Mucosa of descending colon (tissue), 3 donors: Measurements from ENCODE around the gene BICD2. TPM values are rescaled to one million over a fixed set of nuclear protein-coding genes. Genes with fewer than 3 reads are reported as not detected.

Experiments used
- ATAC-seq: fragments of 200-7000 bp; cut with Tn5 transposase; one replicate; pipeline ENCODE4 v1.9.1; 2020; ENCODE audit warnings: mild to moderate bottlenecking, moderate library complexity
- DNase-seq, 3 donors: peaks; one replicate each; pipeline ENCODE4 v3.0.0-alpha.2; 2020
- H3K36me3 ChIP-seq: fragments of 200-600 bp; one replicate; pipeline ENCODE4 v1.8.0; 2021; ENCODE audit warnings: low read depth, mild to moderate bottlenecking
- H3K4me1 ChIP-seq: fragments of 200-600 bp; one replicate; pipeline ENCODE4 v1.8.0; 2021; ENCODE audit warnings: low read depth, mild to moderate bottlenecking
- H3K4me3 ChIP-seq: fragments of 200-600 bp; one replicate; pipeline ENCODE4 v1.8.0; 2021; ENCODE audit warnings: mild to moderate bottlenecking
- H3K9me3 ChIP-seq: fragments of 200-600 bp; one replicate; pipeline ENCODE4 v1.8.0; 2021; ENCODE audit warnings: mild to moderate bottlenecking
- intact Hi-C, 2 donors: fragments of 100-400 bp; cut with DNase I in 1 of 2; cut with micrococcal nuclease in 1 of 2; formaldehyde crosslinking; loops; one replicate each; pipeline versions ENCODE4 v1.11.0 to v1.11.1; 2022; cut with DNase I, micrococcal nuclease
- total RNA-seq, 3 donors: library from RNA; stranded (reverse); fragmentation: NEBNext Ultra II Directional in 2 of 3; extraction: Animal tissue kit (Norgen Biotek cat#: 25700) in 2 of 3; gene quantifications; one replicate each; pipeline versions ENCODE4 v1.2.1 to v1.2.4, GENCODE V29; 2021 to 2023
- TF ChIP-seq, protein P1 (sequence below): fragments of 200-600 bp; IDR thresholded peaks from one replicate; pipeline ENCODE4 v1.8.0; 2022; ENCODE audit warnings: antibody characterized with exemption, mild to moderate bottlenecking
- donor health status: DM: no; HTN: no; CAD: no; lungs with moderate emphysema.
- donor health status: DM: no; HTN: no; CAD: no.
- donor health status: DM: no; HTN: yes; CAD: no.

BICD2 gene
- total RNA-seq, 3 donors from 2014 or later, result 6.8 to 36.1 (median 8.6) TPM

DNA sequence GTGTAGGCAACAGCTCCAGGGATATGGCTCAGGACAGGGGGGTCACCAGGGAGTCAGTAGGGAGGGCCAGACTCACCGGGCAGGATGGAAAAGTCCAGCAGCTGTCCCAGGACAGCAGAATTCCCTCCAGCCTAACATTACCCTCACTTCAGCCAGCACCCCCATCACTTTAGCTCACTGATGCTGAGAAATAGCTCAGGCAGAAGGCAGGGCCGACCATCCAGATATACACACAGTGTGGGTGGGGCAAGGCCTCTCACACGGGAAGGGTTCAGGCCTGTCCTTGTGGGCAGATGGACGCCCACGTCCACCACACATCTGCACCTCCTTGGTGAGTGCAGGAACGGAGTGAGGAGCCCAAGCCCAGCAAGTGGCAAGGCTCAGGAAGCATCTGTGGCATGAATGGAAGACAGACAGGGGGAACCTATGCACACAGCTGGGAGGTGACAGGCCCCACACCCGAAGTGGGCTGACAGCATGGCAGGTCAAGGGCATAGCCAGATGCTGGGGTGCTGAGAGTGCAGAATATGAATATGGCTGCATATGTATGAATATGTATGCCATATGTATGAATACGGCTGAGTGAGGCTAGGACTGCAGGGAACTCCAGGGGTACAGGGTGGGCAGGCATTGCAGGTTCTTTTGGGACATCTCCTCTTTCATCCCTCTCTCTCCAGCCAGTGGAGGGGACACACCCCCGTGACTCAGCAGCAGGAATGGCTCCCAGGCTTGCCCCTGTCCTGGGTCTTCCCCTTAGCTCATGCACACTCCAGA, 17.0 kb downstream of the BICD2 start:
- DNase-seq (peak in 1 of 3 donors; percentile 25), ATAC-seq (peak; percentile 19)
- TF ChIP-seq, protein P1, sequence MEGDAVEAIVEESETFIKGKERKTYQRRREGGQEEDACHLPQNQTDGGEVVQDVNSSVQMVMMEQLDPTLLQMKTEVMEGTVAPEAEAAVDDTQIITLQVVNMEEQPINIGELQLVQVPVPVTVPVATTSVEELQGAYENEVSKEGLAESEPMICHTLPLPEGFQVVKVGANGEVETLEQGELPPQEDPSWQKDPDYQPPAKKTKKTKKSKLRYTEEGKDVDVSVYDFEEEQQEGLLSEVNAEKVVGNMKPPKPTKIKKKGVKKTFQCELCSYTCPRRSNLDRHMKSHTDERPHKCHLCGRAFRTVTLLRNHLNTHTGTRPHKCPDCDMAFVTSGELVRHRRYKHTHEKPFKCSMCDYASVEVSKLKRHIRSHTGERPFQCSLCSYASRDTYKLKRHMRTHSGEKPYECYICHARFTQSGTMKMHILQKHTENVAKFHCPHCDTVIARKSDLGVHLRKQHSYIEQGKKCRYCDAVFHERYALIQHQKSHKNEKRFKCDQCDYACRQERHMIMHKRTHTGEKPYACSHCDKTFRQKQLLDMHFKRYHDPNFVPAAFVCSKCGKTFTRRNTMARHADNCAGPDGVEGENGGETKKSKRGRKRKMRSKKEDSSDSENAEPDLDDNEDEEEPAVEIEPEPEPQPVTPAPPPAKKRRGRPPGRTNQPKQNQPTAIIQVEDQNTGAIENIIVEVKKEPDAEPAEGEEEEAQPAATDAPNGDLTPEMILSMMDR, result no peak
- H3K4me1 ChIP-seq, result no peaks in the 10 kb centered on the region
- no peaks in the 10 kb centered on the region for H3K36me3 ChIP-seq
- H3K4me3 ChIP-seq, result no peak overlapping the region
- intact Hi-C loops, result no loop called here
- H3K9me3 ChIP-seq, result no peaks in the 10 kb centered on the region

DNA sequence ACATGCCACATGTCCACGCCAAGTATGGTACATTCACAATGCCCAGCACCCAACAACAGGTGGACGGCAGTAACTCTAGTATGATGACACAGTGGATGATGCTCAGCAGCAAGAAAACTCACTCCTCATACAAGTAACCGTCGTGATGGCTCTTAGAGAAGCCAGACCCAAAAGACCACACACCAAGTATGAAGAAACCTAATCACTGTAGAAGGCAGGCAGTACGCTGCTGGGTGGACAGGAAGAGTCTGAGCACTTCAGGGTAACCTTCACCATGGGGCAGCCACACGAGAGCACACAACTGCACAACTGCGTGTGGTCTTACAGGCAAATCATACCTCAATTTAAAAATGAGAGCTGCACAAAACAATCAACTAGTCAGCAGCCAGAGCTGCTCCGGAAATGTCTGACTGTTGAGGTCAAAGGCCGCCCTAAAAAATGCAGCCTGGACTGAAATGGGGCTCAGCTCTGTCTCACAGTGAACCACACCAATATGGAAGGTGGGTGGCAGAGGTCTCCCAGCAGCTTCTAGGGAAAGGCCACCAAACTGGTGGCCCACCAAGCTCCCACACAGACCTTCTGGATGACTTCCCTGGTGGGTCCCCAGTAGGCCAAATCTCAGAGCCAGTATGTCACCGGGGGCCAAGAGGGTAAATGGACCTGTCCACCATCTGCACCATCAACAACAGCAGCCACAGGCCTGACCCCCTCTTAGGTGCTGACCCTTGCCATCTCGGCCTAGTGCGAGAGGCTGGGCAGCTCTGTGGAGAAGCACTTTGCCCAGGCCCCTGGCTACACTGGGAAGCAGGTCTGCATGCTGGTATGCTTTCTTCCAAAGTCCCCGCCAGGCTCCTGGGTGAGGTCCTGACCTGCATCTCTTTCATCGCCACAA, 17.8 kb downstream of the BICD2 start:
- no peaks in the 10 kb centered on the region for H3K4me1 ChIP-seq
- no peak for ATAC-seq

GRCh38 chr9:92745881-92746280, 18.8 kb downstream of the BICD2 start:
- H3K4me1 ChIP-seq, result no peaks in the 10 kb centered on the region
- H3K4me3 ChIP-seq, result no peak overlapping the region
- intact Hi-C loops, result no loop called here
- TF ChIP-seq, protein P1, result no peak
- no peaks in the 10 kb centered on the region for H3K9me3 ChIP-seq
- no peak for ATAC-seq
- peak in 1 of 3 donors; percentile 17 for DNase-seq
- no peaks in the 10 kb centered on the region for H3K36me3 ChIP-seq

More for the DNA sequence above, 17.8 kb downstream of the BICD2 start:
- Histone ChIP-seq H3K4me3 (no peak overlapping the region), H3K36me3 (no peaks in the 10 kb centered on the region), H3K9me3 (no peaks in the 10 kb centered on the region)
- peak in 1 of 3 donors; percentile 27 for DNase-seq
- intact Hi-C loops, result no loop called here
- TF ChIP-seq, protein P1, result no peak

GRCh38 chr9:92745331-92745730, 19.3 kb downstream of the BICD2 start:
- DNase-seq, result peak in 1 of 3 donors; percentile 15
- intact Hi-C loops, result no loop called here

GRCh38 chr9:92740969-92741368, 23.7 kb downstream of the BICD2 start:
- DNase-seq, result no peak
- Histone ChIP-seq H3K4me1 (peaks cover 3% of the 10 kb centered on the region), H3K9me3 (no peaks in the 10 kb centered on the region), H3K36me3 (no peaks in the 10 kb centered on the region), H3K4me3 (no peak overlapping the region)
- ATAC-seq, result no peak
- intact Hi-C loops, result no loop called here
- TF ChIP-seq, protein P1, result no peak

More at GRCh38 chr9:92745331-92745730, 19.3 kb downstream of the BICD2 start:
- no peaks in the 10 kb centered on the region for H3K36me3 ChIP-seq
- ATAC-seq, result no peak
- TF ChIP-seq, protein P1, result no peak
- H3K4me1 ChIP-seq, result no peaks in the 10 kb centered on the region
- H3K9me3 ChIP-seq, result no peaks in the 10 kb centered on the region
- no peak overlapping the region for H3K4me3 ChIP-seq
